Type B pancreatic cell (in vitro differentiated cells): ENCODE data around the gene STAT5B. TPM values are rescaled to one million over a fixed set of nuclear protein-coding genes. Genes with fewer than 3 reads are reported as not detected.
A peak's percentile ranks its signal among the peaks of the same experiment; 100 is the strongest.

Experiments
- DNase-seq: peaks from one replicate; pipeline ENCODE4 v3.0.0; 2021; ENCODE audit warnings: mixed read lengths; ENCODE audit not compliant: unreplicated experiment; ENCODE audit errors: extremely low spot score
- H3K27ac Mint-ChIP-seq: 2 replicates; pipeline ENCODE4 v1.8.0; 2021; ENCODE audit warnings: mild to moderate bottlenecking, mixed read lengths
- H3K27me3 Mint-ChIP-seq: 2 replicates; pipeline ENCODE4 v1.8.0; 2021; ENCODE audit warnings: mixed read lengths
- H3K36me3 Mint-ChIP-seq: 2 replicates; pipeline ENCODE4 v1.8.0; 2021; ENCODE audit warnings: mixed read lengths
- H3K4me1 Mint-ChIP-seq: one replicate; pipeline ENCODE4 v1.8.0; 2021; ENCODE audit warnings: mixed read lengths; ENCODE audit not compliant: unreplicated experiment
- H3K4me3 Mint-ChIP-seq: 2 replicates; pipeline ENCODE4 v1.8.0; 2021; ENCODE audit warnings: mild to moderate bottlenecking, mixed read lengths
- H3K9me3 Mint-ChIP-seq: 2 replicates; pipeline ENCODE4 v1.8.0; 2021; ENCODE audit warnings: mixed read lengths
- CTCF ChIP-seq: fragments of 200-600 bp; sonication (generic); conservative IDR thresholded peaks from 2 replicates; pipeline ENCODE4 v1.5.0; 2021; ENCODE audit warnings: antibody characterized with exemption, mild to moderate bottlenecking
- total RNA-seq: library from RNA; stranded (reverse); gene quantifications from 2 replicates; pipeline ENCODE4 v1.2.1, GENCODE V29; 2021; ENCODE audit warnings: low replicate concordance

The STAT5B gene
- total RNA-seq, 1 donor from 2014 or later, result 42.3 TPM

GRCh38 chr17:42255445-42255844 lies 20.7 kb downstream of the STAT5B start:
- DNase-seq, result no peak
- Mint-ChIP-seq H3K9me3 (no peaks in the 10 kb centered on the region), H3K4me3 (no peak overlapping the region), H3K36me3 (no peaks in the 10 kb centered on the region), H3K27ac (no peak overlapping the region), H3K4me1 (peaks cover 5% of the 10 kb centered on the region), H3K27me3 (no peaks in the 10 kb centered on the region)
- TF ChIP-seq CTCF, result no peak

GRCh38 chr17:42253578-42253977 lies 22.6 kb downstream of the STAT5B start:
- no peak overlapping the region for H3K4me3 Mint-ChIP-seq
- TF ChIP-seq CTCF, result no peak
- H3K9me3 Mint-ChIP-seq, result no peaks in the 10 kb centered on the region
- H3K27me3 Mint-ChIP-seq, result no peaks in the 10 kb centered on the region
- H3K36me3 Mint-ChIP-seq, result no peaks in the 10 kb centered on the region
- no peak overlapping the region for H3K27ac Mint-ChIP-seq
- no peak for DNase-seq
- peaks cover 14% of the 10 kb centered on the region for H3K4me1 Mint-ChIP-seq

GRCh38 chr17:42252597-42253550 lies 23.3 kb downstream of the STAT5B start:
- H3K27ac Mint-ChIP-seq, result no peak overlapping the region

DNA sequence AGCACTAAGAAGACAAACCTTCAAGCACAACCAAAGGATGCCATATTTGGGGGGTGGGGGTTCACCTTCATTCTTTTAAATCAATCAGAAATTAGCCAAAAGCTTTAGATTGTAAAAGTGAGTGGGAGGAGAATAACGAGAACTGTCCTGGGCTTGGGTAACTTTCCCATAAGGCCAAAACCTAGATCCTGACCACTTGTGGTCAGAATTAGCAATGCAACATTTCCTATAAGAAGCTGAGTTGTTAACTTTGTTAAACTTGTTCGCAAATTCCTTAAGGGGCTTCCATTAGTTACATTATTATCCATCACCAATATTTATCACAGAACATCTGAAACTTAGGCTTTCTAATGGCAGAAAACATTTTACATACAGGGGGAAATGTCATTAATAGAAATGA lies 25.1 kb downstream of the STAT5B start:
- H3K9me3 Mint-ChIP-seq, result no peaks in the 10 kb centered on the region
- peaks cover 24% of the 10 kb centered on the region for H3K4me1 Mint-ChIP-seq
- no peaks in the 10 kb centered on the region for H3K27me3 Mint-ChIP-seq
- H3K4me3 Mint-ChIP-seq, result no peak overlapping the region
- no peaks in the 10 kb centered on the region for H3K36me3 Mint-ChIP-seq
- no peak for DNase-seq
- TF ChIP-seq CTCF, result peak; percentile 44
- no peak overlapping the region for H3K27ac Mint-ChIP-seq

More at GRCh38 chr17:42252597-42253550, 23.3 kb downstream of the STAT5B start:
- Mint-ChIP-seq H3K4me1 (peaks cover 16% of the 10 kb centered on the region), H3K27me3 (no peaks in the 10 kb centered on the region), H3K9me3 (no peaks in the 10 kb centered on the region), H3K36me3 (no peaks in the 10 kb centered on the region), H3K4me3 (no peak overlapping the region)
- no peak for TF ChIP-seq CTCF
- DNase-seq, result no peak

DNA sequence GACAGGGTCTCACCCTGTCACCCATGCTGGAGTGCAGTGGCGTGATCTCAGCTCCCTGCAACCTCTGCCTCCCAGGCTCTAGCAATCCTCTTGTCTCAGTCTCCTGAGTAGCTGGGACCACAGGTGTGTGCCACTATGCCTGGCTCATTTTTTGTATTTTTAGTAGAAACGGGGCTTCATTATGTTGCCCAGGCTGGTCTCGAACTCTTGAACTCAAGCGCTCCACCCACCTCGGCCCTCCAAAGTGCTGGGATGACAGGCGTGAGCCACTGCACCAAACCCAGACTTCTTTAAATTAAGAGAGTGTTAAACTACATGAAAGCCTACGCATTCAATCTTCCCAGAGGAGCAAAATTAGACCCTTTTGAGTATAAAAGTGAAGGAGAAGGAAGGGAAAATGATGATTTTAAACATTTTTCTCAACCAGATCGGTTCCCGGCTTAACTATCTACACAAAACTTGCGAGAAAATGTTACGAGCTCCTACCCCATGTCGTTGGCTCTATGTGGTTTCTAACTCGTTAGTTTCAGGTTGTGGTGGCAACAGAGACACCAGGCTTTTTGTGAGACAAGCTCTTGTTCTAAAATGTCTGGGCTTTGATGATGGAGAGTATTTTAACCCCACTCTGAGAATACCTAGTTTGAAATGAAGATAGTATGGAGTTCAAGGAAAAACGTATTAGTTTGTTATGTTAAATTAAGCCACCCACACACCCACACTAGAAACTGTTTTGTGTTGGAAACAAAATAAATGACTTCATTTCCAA lies 26.3 kb downstream of the STAT5B start:
- Mint-ChIP-seq H3K9me3 (no peaks in the 10 kb centered on the region), H3K27me3 (no peaks in the 10 kb centered on the region), H3K27ac (no peak overlapping the region)

More for the DNA sequence above, 26.3 kb downstream of the STAT5B start:
- no peak overlapping the region for H3K4me3 Mint-ChIP-seq
- DNase-seq, result no peak
- TF ChIP-seq CTCF, result no peak
- H3K4me1 Mint-ChIP-seq, result peaks cover 19% of the 10 kb centered on the region
- H3K36me3 Mint-ChIP-seq, result no peaks in the 10 kb centered on the region
